Superior temporal gyrus (tissue), 1 donor: ENCODE results near the gene KCTD16.
A peak's percentile ranks its signal among the peaks of the same experiment; 100 is the strongest.

Experiments used
- DNase-seq: peaks from one replicate; pipeline ENCODE4 v3.0.0-alpha.2; 2016; ENCODE audit errors: extremely low spot score

KCTD16 gene

DNA sequence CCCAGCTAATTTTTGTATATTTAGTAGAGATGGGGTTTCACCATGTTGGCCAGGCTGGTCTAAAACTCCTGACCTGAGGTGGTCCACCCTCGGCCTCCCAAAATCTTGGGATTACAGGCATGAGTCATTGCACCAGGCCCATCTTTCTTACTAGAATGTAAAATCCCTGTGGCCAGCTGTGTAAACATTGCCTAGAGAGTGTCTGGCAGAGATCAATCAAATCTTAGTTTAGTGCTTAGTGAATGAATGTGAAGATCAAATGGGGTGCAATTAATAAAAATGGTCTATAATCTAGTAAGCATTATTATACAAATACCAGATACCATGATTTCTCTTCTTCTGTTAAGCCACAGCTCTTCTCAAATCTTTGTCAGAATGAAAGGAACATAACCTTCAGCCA is 289.9 kb downstream of the KCTD16 start:
- DNase-seq: no peak

DNA sequence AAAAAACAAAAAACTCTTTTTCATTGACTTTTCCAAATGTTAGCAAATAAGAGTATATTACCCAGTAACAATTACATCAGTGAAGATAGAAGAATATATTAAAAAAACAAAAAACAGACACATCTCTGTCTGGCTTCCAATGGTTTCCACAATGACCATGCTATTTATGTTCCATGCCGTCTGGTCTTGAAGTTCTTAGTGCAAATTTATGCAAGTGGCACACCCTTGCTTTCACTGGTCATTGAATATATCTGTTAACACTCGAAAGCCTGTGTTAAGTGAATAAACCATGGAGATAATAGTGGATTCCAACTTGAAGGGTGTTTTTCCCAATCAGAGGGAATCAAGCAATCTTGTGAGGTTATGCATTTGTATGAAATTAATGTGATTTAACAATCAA is 291.9 kb downstream of the KCTD16 start:
- DNase-seq: no peak

DNA sequence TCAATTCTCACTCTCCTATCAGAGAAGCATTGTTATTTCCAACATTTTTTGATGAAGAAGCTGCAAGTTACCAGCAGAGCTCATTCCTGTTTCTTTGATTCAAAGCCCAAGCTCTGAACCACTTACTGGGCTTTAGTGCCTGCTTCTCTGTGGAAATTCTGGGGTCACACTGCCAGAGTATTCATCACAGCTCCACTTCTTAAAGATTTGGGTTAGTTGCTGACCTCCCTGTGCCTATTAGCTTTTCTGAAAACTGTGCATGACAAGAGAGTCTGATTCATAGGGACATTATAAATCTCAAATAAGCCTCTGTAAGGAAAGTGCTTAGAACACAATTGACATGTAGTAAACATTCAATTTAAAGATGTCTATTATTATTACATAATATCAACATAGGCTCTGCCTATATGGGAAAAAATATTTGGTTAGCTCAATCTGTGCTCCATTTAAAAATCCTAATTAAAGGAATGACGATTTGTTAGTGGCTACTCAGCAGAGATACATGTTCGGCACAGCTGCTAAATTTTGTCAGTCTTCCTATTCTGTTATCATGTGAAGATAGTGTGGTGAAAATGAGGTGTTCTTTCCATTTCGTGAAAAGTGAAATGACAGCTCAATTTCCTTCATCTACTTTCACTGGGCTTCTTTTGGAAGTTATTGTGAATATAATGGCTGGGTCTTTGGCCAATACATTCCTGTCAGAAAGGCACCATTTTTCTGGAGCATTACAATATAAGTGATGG is 293.0 kb downstream of the KCTD16 start:
- no peak for DNase-seq

DNA sequence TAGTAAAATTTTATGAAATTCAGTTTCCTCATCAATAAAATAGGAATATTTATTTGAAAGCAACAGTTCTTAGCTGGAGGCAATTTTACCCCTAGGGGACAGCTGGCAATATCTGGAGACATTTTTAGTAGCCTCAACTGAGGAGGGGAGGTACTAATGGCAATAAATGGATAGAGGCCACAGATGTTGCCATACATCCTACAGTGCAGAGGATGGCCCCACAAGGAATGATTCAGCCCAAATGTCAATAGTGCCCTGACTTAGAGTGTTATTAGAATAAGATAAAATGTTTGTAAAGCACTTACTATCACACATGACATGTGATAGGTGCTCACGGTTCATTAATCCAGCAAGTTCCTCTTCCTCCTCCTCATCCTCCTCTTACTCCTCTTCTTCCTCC is 293.6 kb downstream of the KCTD16 start:
- DNase-seq: no peak

DNA sequence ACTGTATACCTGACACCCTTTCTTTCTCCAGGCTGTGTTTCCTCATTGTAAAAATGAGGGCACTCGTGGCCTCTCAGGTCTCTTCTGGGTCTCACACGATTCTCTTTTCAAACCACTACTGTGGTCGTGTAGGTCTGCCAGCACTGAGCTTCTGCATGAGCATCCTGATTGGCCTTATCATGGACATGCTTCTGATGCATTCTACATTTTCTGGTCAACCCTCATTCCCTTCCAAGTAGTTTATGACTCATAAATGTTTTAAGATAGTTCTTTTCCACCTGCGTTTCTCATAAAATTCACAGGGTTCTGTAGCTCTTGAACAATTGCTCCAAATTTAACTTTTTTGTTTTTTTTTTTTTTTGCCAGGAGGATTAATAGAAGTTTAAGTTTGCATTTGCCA is 294.8 kb downstream of the KCTD16 start:
- DNase-seq: no peak

DNA sequence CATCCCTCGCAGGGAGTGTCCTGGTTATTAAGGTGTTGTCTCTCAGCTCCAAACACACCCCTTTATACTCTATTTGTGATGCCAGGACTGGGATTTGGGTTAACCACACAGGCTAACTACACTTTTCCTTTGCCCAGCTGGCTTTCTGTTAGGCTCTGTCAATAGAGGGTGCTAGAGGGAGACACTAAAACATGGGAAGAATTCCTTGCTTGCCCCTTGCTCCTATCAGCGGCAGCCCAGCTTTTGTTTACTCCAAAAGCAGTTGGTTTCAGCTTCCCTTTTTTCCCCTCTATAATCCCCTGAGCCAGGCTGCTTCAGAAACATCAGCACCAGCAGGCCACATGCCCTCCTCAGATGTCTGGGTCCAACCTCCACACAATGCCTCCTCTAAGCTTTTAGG is 297.1 kb downstream of the KCTD16 start:
- peak; percentile 47 for DNase-seq

DNA sequence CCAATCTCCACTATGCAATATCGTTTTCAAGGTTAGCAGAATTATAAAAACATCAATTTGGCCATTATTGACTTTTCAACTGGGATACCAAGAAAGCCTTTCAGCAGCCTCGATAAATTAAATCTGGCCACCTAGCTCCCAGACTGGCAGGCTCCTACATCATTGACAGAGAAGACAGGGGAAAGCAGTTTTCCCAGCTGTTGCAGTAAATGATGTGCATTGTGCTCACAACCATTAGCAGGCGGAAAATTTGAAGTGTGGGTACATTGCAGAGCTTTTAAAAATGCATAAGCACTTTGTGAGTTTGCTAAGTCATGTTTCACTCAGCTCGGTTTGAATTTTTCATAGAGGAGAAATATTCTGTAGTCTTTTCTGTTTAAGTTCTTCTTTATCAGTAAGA is 297.9 kb downstream of the KCTD16 start:
- no peak for DNase-seq

DNA sequence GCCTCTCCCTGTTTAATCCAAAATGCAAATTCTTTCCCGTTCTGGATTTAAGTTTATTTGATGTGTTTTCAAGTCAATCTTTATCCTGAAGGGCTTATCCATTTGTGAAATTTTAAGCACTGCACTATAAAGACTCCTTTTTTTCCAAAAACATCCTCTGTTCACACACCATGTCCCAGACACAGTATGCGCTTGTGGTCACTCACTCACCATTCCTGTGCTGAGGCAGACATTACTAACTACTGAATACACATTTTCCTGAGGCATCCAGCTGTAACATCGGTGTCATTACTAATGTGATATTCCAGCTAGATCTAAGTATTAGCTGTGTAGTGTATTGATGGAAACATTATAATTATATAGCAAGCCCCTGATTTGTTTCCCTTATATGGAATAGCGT is 298.4 kb downstream of the KCTD16 start:
- DNase-seq: no peak

DNA sequence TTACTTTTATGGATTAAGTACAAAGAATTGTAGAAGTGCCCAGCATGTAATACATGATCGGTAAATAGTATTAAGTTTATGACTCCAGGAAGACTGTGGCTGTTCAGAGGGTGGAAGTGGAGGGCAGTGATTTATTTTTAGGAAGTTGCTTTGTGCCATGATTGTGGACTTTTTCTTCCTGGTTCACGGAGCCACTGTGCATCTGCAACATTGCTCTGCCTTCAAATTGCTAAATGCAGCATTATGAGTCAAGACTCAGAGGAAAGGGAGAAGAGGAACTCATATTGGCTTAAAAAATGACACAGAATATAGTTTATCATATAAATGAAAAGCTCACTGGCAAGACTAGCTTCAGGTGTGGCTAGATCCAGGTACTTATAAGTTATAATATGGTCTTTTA is 301.5 kb downstream of the KCTD16 start:
- DNase-seq: no peak

DNA sequence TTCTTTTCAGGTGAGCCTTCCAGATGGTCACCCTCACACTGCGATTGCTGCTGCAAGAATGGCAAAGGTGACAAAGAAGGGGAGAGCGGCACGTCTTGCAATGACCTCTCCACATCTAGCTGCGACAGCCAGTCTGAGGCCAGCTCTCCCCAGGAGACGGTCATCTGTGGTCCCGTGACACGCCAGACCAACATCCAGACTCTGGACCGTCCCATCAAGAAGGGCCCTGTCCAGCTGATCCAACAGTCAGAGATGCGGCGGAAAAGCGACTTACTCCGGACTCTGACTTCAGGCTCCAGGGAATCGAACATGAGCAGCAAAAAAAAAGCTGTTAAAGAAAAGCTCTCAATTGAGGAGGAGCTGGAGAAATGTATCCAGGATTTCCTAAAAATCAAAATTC is 303.0 kb downstream of the KCTD16 start:
- no peak for DNase-seq

DNA sequence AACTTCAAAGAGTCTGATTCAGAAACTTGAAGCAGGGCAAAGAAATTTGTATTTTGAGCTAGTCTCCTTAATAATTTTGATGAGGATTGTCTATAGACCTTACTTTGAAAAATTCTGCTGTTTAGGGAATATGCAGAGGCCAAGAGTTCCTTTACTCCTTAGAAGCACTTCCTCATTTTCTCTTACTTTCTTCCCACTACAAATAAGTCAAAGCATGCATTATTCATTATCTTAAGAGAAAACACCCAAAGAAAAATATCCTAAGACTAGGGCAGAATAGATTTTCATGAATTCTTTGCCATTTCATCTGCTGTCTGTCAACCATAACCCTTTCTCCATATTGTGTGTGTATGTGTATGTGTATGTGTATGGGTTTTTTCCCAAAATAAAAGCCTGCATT is 307.9 kb downstream of the KCTD16 start:
- DNase-seq: no peak

DNA sequence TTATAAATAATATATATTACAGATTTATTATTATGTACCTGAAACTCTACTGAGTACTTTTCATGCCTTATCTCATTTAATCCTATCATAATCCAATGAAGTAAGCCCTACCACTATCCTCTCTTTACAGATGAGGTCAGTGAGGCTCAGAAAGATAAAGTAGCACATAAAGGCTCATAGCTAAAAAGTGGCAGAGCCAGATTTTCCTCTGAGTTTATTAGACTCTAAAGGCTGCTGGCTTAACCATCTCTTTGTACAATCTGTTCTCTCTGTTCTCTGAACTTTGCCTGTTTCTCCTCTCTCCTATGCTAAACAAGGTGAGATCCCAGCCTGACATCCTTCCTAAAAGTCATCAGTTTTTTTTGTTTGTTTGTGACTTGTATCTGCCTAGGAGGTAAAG is 311.2 kb downstream of the KCTD16 start:
- no peak for DNase-seq

DNA sequence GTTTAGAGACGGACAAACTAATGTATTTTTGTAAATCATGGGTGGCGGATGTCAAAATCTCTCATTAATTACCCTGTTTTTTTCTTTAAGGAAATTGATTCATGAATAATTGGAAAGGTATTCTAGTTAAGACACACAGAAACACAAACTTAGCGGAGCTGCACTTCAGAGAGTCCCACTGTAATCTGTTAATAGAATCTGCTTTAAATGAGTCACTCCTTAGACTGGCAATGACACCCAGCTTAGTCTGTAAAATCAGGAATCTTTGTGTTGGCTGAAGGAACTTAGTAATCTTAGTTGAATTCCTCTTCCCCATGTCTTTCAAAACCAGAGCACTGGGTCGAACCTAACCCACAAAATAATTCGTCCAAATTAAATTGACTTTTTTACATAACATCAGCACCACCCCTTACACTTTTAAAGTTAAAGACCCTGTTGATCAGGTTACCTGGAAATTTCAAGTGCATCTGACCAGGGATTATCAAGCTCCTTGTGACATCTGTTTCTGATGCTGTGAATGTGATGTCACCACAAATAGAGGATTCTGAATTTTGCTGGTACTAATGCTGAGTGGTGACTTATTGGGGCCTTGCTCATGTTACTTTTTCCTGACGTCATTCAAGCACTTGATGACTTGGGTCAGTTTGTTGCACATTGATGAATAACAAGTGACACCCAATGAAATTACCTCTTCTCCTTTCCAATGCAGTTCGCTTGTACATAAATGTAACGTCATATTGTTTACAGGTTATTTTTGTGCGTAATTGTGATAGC is 313.6 kb downstream of the KCTD16 start:
- no peak for DNase-seq

DNA sequence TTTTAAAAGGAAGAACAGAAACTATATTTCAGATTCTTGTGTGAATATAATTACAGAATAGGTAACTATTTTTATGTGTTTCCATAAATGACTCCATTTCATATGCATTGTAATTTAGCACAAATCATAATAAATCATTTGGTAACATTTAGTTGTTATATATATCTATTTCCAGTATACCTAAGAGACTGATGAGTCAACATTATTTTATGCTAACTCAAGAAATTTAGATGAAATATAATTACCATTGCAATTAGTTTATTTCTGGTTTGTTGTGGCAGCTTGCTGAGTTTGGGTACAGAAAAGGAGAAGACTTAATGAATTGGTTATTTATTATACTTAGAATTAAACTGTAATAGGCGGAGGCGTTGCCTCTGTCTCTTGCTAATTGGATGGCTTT is 314.9 kb downstream of the KCTD16 start:
- no peak for DNase-seq

DNA sequence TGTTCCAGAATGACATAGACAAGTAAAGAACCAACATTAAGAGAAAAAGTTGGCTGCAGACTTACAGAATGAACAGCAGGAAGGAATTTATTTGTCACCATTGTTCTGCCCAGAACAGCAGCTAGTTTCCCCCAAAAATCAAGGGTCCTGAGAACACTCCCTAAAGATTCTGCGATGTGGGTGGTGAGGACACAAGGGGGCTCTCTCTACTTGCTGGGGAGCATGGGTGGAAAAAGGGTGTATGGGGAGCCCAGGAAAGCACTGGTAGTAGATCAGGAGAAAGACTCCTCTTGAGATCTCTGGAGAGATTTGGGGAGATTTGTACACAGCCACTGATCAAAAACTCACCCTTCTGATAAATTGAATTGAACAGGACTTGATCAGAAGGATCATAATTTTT is 316.5 kb downstream of the KCTD16 start:
- no peak for DNase-seq

DNA sequence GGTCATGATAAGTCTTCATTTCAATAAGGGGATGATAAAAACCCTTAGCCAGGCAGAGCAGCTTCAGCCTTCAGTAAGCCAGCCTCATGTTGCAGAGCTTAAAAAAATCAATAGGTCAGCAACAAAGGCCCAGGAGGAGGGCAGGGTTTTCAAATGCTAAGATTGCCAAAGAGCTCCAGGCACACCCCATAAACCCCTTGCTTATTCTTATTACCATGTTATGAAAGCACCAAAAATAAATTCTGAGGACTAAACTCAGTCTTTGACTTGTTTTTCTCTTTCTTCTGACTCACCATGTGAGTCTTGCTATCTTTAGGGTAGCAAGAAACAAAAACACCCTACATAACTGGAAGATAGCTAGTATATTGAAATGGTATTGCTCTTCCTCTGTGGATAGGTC is 317.1 kb downstream of the KCTD16 start:
- DNase-seq: no peak

DNA sequence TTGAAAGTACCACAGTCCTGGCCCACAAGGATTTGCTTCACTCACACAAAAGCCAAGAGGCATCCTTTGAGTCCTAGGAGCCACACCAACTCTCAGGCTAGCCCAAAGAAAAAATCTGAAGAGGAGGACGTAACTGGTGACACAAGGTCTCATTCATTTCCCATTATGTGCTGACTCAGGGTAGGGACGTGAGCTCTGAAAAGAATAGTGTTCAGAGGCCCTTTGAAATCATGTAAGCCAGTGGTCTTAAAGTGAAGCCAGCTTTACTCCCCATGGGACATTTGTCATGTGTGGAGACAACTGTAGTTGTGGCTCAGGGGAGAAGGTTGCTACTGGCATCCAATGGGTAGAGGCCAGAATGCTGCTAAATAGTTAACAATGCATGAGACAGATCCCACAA is 332.4 kb downstream of the KCTD16 start:
- no peak for DNase-seq

DNA sequence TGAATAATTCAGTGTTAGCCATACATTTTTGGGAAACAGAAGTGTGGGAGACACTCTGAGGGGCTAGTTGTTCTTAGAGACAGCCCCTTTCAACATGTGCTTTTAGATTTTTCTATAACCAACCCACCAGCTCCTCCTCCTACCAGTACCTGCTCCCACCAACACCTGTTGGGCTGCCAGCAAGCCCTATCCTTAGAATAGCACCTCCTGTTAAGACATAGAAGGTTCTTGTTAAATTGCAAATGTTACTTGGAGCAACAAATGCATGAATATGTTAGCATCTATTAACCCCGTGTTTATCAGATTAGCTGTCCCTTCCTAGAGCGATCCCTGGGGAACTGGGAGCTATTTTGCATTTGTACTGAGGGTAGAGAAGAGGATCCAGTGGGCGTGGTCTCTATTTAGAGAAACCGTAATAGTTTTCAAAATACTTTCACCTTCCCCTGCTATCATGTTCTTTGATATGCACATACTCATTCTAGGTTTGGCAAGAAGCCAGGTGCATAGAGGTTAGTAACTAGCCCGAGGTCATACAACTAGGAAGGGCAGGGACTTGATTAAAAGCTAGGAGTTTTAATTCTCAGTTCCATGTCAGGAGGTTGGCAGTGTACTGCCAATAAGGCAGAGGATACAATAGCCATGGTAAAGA is 334.4 kb downstream of the KCTD16 start:
- no peak for DNase-seq

DNA sequence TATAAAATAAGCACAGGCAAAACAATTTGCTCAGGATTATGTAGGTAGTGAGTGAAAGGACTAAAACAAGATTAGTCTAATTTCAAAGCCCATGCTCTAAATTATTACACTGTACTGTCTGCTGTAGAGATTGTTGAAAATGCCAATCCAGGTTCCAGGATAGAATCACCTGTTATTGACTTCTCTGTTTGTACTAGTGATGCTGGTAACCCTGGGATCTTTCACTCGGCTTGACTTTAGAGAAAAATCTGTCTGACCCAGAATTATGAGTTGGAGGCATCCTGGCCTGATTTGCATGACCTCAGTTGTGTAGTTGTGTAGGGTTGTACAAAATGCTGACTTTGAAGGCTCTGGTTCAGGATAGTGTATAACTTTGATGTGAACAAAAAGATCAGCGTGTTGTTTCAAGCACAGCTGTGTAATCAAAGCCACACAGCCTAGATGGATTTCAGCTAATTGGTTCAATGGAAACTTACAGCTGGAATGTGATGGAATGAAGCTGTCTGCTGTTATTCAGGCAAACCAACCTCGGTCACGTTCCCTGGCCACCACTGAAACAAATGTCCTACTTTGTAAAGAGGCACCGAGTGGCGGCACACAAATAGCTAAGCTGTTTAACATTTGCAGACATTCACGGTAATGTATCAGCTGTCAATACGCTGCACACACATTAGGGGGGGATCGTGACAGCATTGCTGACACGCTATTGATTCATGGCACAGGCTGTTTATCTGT is 340.3 kb downstream of the KCTD16 start:
- no peak for DNase-seq

DNA sequence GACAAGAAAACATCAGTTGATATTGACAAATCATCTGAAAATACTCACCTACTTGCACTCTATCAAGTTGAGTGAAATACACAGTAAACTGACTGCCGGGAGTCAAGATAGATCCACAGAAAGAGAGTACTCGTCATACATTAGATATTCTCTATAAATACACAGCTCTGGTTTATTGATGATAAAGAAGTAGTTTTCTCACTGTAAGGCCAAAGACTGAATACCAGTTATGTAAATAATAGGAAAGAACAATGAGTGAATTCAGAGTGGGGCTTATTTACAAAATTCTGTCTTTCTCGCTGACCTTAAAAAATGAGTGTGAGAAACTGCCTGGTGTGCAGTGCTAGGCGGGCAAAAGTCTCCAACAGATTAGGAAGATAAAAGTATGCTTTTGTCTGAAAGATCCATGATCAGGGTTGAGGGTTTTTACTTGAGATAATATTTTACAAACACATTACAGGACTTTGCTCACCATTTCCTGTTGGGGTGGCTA is 341.0 kb downstream of the KCTD16 start:
- no peak for DNase-seq

DNA sequence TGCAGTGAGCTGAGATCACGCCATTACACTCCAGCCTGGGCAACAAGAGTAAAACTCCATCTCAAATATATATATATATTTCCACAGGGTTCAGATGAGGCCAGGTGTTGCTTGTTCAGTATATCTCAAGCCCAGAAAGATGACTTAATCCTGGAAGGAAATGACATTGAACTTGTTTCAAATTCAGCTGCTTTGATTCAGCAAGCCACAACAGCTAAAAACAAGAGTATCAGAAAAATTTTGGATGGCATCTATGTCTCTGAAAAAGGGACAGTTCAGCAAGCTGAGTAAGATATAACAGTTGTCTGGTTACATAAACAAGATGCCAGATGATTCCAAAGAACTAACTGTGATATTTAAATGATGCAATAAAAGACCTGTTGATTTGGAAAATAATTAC is 352.0 kb downstream of the KCTD16 start:
- peak; percentile 22 for DNase-seq

DNA sequence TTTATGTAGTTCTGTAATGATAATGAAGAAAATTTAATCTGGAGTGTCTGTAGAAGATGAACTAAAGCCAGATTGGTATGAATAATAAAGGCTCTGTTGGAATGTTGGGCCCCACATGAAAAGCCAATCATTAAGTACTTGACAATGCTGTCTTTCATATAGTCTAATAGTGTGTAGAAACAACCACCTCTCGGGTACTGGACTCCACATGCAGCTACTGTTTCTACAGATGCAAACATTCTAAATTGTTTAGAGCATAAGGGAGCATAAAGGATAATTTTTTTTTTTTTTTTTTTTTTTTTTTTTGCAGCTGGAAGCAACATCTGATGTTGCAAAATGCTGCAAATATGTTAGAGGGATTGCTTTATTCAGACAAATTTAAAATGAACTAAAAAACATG is 354.3 kb downstream of the KCTD16 start:
- no peak for DNase-seq
